Hepatocyte (in vitro differentiated cells): Measurements from ENCODE around the gene AOX1.

ENCODE experiments used
- CTCF ChIP-seq: fragments of 200-600 bp; sonication (generic); IDR thresholded peaks from 2 replicates; pipeline ENCODE4 v1.5.1; 2016; ENCODE audit warnings: antibody characterized with exemption, mild to moderate bottlenecking; ENCODE audit not compliant: poor library complexity
- EZH2phosphoT487 ChIP-seq: fragments of 200-600 bp; sonication (generic); IDR thresholded peaks from one replicate; pipeline ENCODE4 v1.6.1; 2018; ENCODE audit warnings: antibody characterized with exemption, mild to moderate bottlenecking, low read depth, moderate library complexity; ENCODE audit not compliant: unreplicated experiment, severe bottlenecking

- TF ChIP-seq CTCF = no peak
- TF ChIP-seq EZH2phosphoT487 = no peak
Measured at GRCh38 chr2:200587007-200587616, 1.3 kb downstream of the AOX1 start.
